GM18519 (cell line): Measurements from ENCODE around the gene SLC25A36.
"Not testable (repeated sequence)": the region's sequence is repeated elsewhere in the genome, so short reads cannot be mapped to it uniquely, and the experiment has no call there.

ENCODE experiments used
- ATAC-seq: cut with Tn5 transposase; IDR thresholded peaks from one replicate; pipeline ENCODE4 v1.9.1; 2021; ENCODE audit warnings: mild to moderate bottlenecking, moderate library complexity; ENCODE audit not compliant: unreplicated experiment, low FRiP score

The SLC25A36 gene

GRCh38 chr3:140987792-140988191, 46.2 kb downstream of the SLC25A36 start:
- ATAC-seq: not testable (repeated sequence)

GRCh38 chr3:140994316-140994715, 52.7 kb downstream of the SLC25A36 start:
- ATAC-seq: no peak

GRCh38 chr3:140994861-140995260, 53.2 kb downstream of the SLC25A36 start:
- ATAC-seq: not testable (repeated sequence)

GRCh38 chr3:140995881-140996280, 54.2 kb downstream of the SLC25A36 start:
- no peak for ATAC-seq

DNA sequence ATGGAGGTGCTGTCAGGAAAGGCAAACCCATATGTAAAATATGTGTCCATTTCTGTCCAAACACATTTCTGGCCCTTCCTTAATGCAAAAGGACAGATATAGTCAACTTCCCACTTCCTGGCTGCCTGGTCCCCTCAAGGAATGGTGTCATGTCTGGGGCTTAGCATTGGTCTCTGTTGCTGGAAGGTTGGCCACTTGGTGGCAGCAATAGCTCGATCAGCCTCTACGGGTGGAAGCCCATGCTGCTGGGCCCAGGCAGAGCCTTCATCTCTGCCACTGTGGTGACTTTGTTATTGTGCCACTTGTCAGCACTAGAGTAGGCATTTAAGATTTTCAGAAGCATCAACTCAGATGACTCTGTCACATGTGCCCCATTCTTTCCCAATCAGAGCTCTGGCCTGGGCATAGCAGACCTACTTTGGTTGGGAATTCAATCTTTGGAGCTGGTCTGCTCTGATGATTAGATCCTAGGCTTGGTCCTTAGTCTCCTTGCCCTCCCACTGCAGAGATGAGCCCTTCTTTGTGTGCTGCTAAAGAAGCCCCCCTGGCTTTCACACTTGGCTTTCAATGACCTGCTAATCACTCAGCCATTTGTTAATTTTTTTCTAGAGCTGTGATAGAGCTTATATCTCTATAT, 58.5 kb downstream of the SLC25A36 start:
- no peak for ATAC-seq

- no peak for ATAC-seq
Measured at GRCh38 chr3:141000686-141001085, 59.0 kb downstream of the SLC25A36 start.

GRCh38 chr3:141006344-141006743, 64.7 kb downstream of the SLC25A36 start:
- ATAC-seq: no peak

DNA sequence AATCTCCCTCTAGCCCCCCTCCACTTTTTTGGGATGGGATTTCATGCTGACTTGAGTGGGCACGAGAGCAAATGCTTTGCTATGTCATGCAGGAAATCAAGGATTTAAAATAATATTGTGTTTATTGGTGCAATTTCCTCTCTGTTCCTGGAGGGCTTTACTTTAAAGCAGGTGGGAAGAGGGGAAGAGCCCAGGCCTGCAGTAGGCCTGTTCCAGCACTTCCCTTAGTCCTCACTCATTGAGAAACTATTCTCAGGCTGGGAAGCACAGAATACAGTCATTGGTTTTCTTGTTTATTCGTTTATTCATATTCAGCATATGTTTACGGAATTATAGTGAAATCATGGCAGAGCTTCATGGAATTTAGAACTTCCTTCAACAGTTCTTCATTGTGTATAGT, 67.9 kb downstream of the SLC25A36 start:
- ATAC-seq: no peak

DNA sequence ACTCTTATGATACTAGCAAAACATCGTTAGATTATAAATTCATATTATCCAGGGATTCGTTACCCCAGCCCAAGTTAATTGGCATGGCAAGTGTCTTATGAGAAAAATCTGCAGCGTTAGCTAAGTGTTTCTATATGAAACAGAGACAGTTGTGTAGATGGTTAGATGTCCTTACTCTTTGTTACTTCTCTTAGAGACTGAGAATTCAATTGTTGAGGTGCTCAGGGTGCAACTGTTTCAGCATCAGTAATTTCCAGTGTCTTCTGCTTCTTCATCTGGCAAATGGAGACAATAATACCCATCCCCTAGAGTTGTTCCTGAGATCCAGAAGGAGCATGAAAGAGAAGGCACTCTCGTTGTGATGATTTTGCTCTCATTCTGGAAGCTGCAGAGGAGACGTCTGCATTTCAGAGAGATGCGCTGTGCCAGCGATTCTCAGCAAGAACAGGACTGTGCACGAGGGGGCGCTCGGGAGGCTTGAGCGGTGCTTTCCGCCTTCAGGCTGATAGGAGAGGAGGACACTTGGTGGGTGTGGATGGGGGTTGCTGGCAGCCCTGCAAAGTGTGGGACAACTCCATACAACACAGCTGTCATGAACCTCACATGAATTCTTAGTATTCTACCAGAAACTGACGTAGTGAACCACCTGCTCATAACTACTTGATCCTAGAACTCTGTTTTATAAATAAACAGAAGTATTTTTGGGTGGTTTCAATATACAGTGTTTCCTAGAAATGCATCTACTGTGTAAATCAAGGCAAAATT, 69.8 kb downstream of the SLC25A36 start:
- ATAC-seq: peak; percentile 78

- peak; percentile 6 for ATAC-seq
Measured at GRCh38 chr3:141011997-141012262, 70.3 kb downstream of the SLC25A36 start.

- ATAC-seq: no peak
Measured at GRCh38 chr3:141012571-141012970, 70.9 kb downstream of the SLC25A36 start.

- no peak for ATAC-seq
Measured at GRCh38 chr3:141015481-141015880, 73.8 kb downstream of the SLC25A36 start.

DNA sequence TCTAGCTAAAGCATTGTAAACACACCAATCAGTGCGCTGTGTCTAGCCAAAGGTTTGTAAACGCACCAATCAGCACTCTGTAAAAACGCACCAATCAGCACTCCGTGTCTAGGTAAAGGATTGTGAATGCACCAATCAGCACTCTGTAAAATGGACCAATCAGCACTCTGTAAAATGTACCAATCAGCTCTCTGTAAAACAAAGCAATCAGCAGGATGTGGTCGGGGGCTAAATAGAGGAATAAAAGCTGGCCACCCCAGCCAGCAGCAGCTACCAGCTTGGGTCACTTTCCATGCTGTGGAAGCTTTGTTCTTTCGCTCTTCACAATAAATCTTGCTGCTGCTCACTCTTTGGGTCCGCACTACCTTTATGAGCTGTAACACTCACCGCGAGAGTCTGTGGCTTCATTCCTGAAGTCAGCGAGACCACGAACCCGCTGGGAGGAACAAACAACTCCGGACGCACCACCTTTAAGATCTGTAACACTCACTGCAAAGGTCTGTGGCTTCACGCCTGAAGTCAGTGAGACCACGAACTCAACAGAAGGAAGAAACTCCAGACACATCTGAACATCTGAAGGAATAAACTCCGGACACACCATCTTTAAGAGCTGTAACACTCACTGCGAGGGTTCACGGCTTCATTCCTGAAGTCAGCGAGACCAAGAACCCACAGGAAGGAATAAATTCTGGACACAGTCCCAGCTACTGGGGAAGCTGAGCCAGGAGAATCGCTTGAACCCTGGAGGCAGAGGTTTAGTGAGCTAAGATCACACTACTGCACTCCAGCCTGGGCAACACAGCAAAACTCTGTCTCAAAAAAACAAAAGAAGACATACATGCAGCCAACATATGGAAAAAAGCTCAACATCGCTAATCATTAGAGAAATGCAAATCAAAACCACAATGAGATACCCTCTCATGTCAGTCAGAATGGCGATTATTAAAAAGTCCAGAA, 76.0 kb downstream of the SLC25A36 start:
- ATAC-seq: not testable (repeated sequence)

DNA sequence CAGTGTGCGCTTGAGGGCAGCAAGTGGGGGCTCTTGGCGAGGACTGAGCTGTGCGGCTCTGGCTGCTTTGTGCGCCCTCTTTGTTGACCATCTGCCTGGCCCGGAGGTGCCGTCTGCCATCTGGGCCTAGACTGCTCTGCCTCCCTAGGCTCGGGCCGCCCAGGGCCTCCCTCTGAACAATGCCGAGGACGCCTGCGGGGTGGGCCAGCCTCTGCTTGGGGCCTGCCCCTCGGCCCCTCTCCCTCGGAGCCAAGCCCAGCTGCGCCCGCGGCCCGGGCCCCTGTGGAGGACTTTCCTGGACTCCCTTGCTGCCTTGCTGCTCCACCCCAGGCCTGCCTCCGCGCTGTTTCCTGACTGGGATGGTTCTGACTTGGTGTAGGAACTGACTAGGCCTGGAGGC, 77.6 kb downstream of the SLC25A36 start:
- no peak for ATAC-seq

- no peak for ATAC-seq
Measured at GRCh38 chr3:141020143-141020830, 78.7 kb downstream of the SLC25A36 start.

DNA sequence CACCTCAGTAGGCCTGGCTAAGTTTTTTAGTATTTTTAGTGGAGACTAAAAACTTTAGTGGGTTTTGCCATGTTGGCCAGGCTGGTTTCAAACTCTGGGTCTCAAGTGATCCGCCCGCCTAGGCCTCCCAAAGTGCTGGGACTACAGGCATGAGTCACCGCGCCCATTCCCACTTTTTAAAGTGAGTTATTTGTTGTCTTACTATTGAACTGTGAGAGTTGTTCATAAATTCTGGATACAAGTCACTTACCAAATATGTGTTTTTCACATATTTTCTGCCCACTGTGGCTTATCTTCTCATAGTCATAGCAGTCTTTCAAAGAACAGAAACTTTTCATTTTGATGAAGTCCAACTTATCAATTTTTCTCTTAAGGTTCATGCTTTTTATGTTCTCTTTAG, 79.6 kb downstream of the SLC25A36 start:
- ATAC-seq: no peak
